A673 (cell line): ENCODE measurements around the gene SNED1.

Experiments used
- EZH2 ChIP-seq: fragments of 200-600 bp; sonication (generic); IDR thresholded peaks from 2 replicates; pipeline ENCODE4 v1.6.1; 2017; ENCODE audit warnings: borderline replicate concordance, low read depth, mild to moderate bottlenecking, mixed read lengths, antibody characterized with exemption, low read length; ENCODE audit not compliant: poor library complexity, severe bottlenecking
- TF ChIP-seq, protein P1 (sequence below): fragments of 300-800, 200-600 bp; sonication (generic); conservative IDR thresholded peaks from 2 replicates; pipeline ENCODE4 v1.5.1; 2017; ENCODE audit warnings: low read depth, mild to moderate bottlenecking, antibody characterized with exemption, low read length, moderate library complexity, mixed read lengths

DNA sequence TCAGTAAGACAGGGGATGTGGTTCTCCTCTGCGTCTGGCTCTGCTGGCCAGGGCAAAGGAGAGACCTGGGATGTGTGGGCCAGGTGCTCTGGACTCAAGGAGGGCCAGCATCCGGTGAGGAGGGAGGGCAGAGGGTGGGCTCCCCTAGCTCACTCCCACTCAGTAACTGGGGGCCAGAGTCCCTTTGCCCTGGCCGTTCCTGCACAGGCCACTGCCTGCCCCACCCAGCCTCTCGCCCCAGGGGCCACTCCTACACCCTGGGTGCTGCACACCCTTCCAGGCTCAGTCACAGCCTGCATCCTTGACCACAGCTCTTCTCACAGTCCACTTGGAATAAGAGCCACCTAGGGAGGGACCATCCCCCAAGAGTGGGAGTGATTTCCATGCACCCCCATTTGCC lies 41.0 kb downstream of the SNED1 start:
- no peak for TF ChIP-seq EZH2
- TF ChIP-seq, protein P1, sequence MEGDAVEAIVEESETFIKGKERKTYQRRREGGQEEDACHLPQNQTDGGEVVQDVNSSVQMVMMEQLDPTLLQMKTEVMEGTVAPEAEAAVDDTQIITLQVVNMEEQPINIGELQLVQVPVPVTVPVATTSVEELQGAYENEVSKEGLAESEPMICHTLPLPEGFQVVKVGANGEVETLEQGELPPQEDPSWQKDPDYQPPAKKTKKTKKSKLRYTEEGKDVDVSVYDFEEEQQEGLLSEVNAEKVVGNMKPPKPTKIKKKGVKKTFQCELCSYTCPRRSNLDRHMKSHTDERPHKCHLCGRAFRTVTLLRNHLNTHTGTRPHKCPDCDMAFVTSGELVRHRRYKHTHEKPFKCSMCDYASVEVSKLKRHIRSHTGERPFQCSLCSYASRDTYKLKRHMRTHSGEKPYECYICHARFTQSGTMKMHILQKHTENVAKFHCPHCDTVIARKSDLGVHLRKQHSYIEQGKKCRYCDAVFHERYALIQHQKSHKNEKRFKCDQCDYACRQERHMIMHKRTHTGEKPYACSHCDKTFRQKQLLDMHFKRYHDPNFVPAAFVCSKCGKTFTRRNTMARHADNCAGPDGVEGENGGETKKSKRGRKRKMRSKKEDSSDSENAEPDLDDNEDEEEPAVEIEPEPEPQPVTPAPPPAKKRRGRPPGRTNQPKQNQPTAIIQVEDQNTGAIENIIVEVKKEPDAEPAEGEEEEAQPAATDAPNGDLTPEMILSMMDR, result no peak
